ENCODE data around the gene CDCP1. TPM values are rescaled to one million over a fixed set of nuclear protein-coding genes. Genes with fewer than 3 reads are reported as not detected.
A peak's percentile ranks its signal among the peaks of the same experiment; 100 is the strongest.

CDCP1 gene
- polyA plus RNA-seq, 3 donors, result 0.42 to 1.3 (median 0.52) TPM

DNA sequence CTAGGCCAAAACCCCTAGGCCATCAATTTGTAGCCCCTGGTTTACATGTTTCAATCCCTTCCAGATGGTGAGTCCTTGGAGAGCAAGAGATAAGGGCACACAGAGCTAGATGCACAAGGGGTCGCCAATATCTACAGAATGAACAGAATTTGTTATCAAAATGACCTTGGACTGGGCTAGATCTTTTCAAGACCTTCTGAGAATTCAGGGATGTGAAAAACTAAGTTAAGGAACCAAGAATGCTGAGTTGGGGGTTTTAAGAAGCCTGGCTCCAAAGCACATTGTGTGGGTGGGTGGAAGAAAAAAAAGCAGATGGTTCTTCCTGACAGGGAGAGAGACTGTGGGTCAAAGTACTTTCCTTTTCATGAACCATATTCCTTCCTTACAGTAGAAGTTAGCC lies 10.2 kb downstream of the CDCP1 start:
- Histone ChIP-seq H3K9ac (ENCODE audit: insufficient read depth, low read length, poor library complexity, severe bottlenecking) (no peak overlapping the region), H3K79me2 (ENCODE audit: insufficient read depth, low read length) (no peaks in the 10 kb centered on the region), H3K9me3 (replicated peaks in 1 of 2; ENCODE audit: control insufficient read depth in 1 of 2, insufficient read depth in 1 of 2, low read length in 2 of 2) (no peaks in the 10 kb centered on the region), H3K4me2 (replicated peaks; ENCODE audit: extremely low read depth, low read length, poor library complexity, severe bottlenecking) (no peak overlapping the region), H3K4me1 (ENCODE audit: control insufficient read depth in 1 of 2, insufficient read depth in 2 of 2, low read length in 2 of 2) (peaks cover 21 to 30% of the 10 kb centered on the region in 2 donors), H3K4me3 (replicated peaks in 1 of 3; ENCODE audit: low read depth in 2 of 3, low read length in 3 of 3) (no peak overlapping the region), H3K36me3 (replicated peaks in 1 of 2; ENCODE audit: control insufficient read depth in 1 of 2, insufficient read depth in 2 of 2, low read length in 2 of 2) (no peaks in the 10 kb centered on the region), H2AFZ (ENCODE audit: insufficient read depth, low read depth, low read length, poor library complexity, severe bottlenecking) (no peak overlapping the region), H3K27me3 (ENCODE audit: control insufficient read depth in 2 of 2, insufficient read depth in 2 of 2, low read length in 2 of 2) (no peaks in the 10 kb centered on the region), H4K20me1 (ENCODE audit: insufficient read depth, low read length) (no peaks in the 10 kb centered on the region), H3K27ac (ENCODE audit: low read depth in 1 of 2, low read length in 2 of 2) (peak overlapping the region in 1 of 2 donors; percentile 46)
- Mint-ChIP-seq H3K36me3 (peaks cover 3 to 5% of the 10 kb centered on the region in 2 donors), H3K9me3 (peaks cover 0 to 5% (median 2%) of the 10 kb centered on the region in 7 donors), H3K27me3 (ENCODE audit: low read depth in 3 of 3) (peaks cover 0 to 8% (median 0%) of the 10 kb centered on the region in 3 donors), H3K4me3 (no peak overlapping the region), H3K27ac (peak overlapping the region in 6 of 7 donors; percentile 12 to 71 (median 34)), H3K4me1 (peaks cover 44% of the 10 kb centered on the region)
- intact Hi-C loops (cut with micrococcal nuclease), result loop anchor here in 1 of 2 donors (5.0 kb wide), 1 partner anchor 36 kb away; no protein-coding TSS in a partner anchor
- no peak for DNase-seq
- WGBS (ENCODE audit: insufficient coverage), result 100% methylated on average over 1 of the region's 1 CpG
- TF ChIP-seq, protein P1, sequence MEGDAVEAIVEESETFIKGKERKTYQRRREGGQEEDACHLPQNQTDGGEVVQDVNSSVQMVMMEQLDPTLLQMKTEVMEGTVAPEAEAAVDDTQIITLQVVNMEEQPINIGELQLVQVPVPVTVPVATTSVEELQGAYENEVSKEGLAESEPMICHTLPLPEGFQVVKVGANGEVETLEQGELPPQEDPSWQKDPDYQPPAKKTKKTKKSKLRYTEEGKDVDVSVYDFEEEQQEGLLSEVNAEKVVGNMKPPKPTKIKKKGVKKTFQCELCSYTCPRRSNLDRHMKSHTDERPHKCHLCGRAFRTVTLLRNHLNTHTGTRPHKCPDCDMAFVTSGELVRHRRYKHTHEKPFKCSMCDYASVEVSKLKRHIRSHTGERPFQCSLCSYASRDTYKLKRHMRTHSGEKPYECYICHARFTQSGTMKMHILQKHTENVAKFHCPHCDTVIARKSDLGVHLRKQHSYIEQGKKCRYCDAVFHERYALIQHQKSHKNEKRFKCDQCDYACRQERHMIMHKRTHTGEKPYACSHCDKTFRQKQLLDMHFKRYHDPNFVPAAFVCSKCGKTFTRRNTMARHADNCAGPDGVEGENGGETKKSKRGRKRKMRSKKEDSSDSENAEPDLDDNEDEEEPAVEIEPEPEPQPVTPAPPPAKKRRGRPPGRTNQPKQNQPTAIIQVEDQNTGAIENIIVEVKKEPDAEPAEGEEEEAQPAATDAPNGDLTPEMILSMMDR (IDR thresholded peaks at IDR 0.05), result no peak

DNA sequence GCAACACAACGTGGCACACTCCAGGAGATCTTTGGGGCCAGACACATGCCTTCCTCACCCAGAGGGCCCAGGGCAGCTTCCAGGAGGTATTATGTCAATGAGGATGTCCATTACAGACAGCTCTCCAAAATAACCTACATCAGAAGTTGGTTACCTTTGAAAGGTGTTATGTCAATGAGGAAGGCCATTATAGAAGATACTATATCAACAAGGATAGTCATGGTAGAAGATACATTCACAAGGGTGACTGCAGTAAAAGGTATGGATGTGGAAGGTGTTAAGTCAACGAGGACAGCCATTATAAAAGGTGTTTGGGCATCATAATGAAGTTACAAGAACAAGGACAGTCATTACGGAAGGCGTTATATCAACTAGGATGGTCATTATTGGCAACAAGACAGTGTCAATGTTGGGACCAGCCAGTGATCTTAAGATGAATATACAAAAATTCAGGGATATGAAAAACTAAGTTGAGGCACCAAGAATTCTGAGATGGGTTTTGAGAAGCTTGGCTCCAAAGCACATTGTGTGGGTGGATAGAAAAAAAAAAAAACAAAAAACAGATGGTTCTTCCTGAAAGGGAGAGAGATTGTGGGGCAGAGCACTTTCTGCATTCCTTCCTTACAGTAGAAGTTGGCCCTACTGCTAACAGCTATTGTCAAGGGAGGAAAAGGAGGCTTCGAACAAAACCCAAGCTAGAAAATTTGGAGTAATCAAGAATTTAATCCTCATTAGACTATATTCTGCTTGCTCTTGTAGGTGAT lies 11.2 kb downstream of the CDCP1 start:
- H3K27ac Mint-ChIP-seq, result peak overlapping the region; percentile 83 to 99 (median 96)
- peaks cover 0 to 4% (median 0%) of the 10 kb centered on the region in 3 donors for H3K27me3 Mint-ChIP-seq (ENCODE audit: low read depth in 3 of 3)
- no peaks in the 10 kb centered on the region for H3K79me2 ChIP-seq (ENCODE audit: insufficient read depth, low read length)
- peaks cover 0 to 5% (median 2%) of the 10 kb centered on the region in 7 donors for H3K9me3 Mint-ChIP-seq
- H3K4me3 Mint-ChIP-seq, result no peak overlapping the region
- H3K4me1 Mint-ChIP-seq, result peaks cover 37% of the 10 kb centered on the region
- TF ChIP-seq, protein P1 (IDR thresholded peaks at IDR 0.05), result no peak
- H3K4me3 ChIP-seq (replicated peaks in 1 of 3; ENCODE audit: low read depth in 2 of 3, low read length in 3 of 3), result no peak overlapping the region
- peaks cover 3 to 5% of the 10 kb centered on the region in 2 donors for H3K36me3 Mint-ChIP-seq
- no peak overlapping the region for H3K4me2 ChIP-seq (replicated peaks; ENCODE audit: extremely low read depth, low read length, poor library complexity, severe bottlenecking)
- no peaks in the 10 kb centered on the region for H4K20me1 ChIP-seq (ENCODE audit: insufficient read depth, low read length)
- H3K9ac ChIP-seq (ENCODE audit: insufficient read depth, low read length, poor library complexity, severe bottlenecking), result no peak overlapping the region
- peaks cover 21 to 29% of the 10 kb centered on the region in 2 donors for H3K4me1 ChIP-seq (ENCODE audit: control insufficient read depth in 1 of 2, insufficient read depth in 2 of 2, low read length in 2 of 2)
- H2AFZ ChIP-seq (ENCODE audit: insufficient read depth, low read depth, low read length, poor library complexity, severe bottlenecking), result peak overlapping the region; percentile 5
- no peaks in the 10 kb centered on the region for H3K9me3 ChIP-seq (replicated peaks in 1 of 2; ENCODE audit: control insufficient read depth in 1 of 2, insufficient read depth in 1 of 2, low read length in 2 of 2)
- H3K27me3 ChIP-seq (ENCODE audit: control insufficient read depth in 2 of 2, insufficient read depth in 2 of 2, low read length in 2 of 2), result no peaks in the 10 kb centered on the region
- H3K27ac ChIP-seq (ENCODE audit: low read depth in 1 of 2, low read length in 2 of 2), result peak overlapping the region; percentile 70 to 77
- H3K36me3 ChIP-seq (replicated peaks in 1 of 2; ENCODE audit: control insufficient read depth in 1 of 2, insufficient read depth in 2 of 2, low read length in 2 of 2), result no peaks in the 10 kb centered on the region
- DNase-seq, result no peak
- 100% methylated on average over 3 of the region's 5 CpGs for WGBS (ENCODE audit: insufficient coverage)
- intact Hi-C loops (cut with micrococcal nuclease), result loop anchor here in 1 of 2 donors (5.0 kb wide), 1 partner anchor 37 kb away; no protein-coding TSS in a partner anchor
